ENCODE data around the gene PDCD5.
"Not testable (repeated sequence)": the region's sequence is repeated elsewhere in the genome, so short reads cannot be mapped to it uniquely, and the experiment has no call there.

The PDCD5 gene

DNA sequence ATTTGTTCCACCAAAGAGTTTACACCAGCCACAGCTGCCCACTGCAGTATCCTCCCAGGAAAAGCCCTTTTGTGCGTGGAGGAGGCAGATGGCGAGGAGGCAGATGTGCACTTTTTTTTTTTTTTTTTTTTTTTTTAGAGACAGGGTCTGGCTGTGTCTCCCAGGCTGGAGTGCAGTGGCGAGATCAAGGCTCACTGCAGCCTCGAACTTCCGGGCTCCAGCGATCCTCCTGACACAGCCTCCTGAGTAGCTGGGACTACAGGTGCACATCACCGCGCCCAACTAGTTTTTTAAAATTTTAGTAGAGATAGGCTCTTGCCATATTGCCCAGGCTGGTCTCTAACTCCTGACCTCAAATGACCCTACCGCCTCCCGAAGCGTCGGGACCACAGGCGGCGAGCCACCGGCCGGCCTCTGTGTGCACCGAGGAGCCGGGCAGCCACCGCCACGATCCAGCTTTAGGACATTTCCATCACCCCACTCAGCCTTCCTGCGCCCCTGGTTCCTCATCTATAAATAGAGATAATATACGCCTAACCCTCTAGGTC, 563 bp upstream of the PDCD5 start:
- no peak for DNase-seq (ENCODE audit: low read depth)

DNA sequence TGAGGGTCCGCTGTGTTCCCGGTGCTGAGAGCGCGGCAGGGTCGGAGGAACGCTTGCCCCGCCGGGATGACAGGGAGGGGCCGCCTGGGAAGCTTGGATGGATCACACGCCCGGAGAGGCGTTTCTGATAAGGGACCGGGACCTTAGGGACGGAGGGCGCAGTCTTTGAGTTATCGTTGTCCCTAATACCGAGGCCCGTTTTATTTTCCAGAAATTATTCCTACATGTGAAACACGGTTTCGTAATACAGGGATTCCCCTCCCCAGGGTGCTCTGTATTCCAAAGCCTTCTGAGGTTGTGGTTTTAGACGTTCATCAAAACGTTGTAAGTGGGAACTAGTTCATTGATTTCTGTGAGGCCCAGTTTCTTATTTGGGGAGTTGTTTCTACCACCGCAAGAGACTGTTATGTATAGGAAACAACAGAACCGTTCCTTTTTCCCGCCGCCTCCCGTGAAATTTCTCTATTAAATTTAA, 752 bp downstream of the PDCD5 start:
- DNase-seq (ENCODE audit: low read depth): no peak

DNA sequence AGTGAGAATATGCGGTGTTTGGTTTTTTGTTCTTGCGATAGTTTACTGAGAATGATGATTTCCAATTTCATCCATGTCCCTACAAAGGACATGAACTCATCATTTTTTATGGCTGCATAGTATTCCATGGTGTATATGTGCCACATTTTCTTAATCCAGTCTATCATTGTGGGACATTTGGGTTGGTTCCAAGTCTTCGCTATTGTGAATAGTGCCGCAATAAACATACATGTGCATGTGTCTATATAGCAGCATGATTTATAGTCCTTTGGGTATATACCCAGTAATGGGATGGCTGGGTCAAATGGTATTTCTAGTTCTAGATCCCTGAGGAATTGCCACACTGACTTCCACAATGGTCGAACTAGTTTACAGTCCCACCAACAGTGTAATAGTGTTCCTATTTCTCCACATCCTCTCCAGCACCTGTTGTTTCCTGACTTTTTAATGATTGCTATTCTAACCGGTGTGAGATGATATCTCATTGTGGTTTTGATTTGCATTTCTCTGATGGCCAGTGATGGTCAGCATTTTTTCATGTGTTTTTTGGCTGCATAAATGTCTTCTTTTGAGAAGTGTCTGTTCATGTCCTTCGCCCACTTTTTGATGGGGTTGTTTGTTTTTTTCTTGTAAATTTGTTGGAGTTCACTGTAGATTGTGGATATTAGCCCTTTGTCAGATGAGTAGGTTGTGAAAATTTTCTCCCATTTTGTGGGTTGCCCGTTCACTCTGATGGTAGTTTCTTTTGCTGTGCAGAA, 6.9 kb downstream of the PDCD5 start:
- DNase-seq (ENCODE audit: low read depth): not testable (repeated sequence)

DNA sequence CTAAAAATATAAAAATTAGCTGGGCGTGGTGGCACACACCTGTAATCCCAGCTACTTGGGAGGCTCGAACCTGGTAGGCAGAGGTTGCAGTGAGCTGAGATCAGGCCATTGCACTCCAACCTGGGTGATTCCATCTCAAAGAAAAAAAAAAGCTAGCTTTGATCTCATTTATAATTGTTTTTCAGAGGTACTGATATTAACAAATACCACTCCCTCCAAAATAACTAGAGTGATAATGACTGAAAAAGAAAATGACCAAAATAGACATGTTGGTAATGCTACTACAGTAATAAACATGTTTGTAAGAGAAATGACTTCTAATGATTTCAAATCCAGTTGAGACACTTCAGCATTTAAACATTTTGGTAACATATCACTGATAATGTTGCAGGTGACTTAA, 13.0 kb downstream of the PDCD5 start:
- DNase-seq (ENCODE audit: low read depth): no peak

DNA sequence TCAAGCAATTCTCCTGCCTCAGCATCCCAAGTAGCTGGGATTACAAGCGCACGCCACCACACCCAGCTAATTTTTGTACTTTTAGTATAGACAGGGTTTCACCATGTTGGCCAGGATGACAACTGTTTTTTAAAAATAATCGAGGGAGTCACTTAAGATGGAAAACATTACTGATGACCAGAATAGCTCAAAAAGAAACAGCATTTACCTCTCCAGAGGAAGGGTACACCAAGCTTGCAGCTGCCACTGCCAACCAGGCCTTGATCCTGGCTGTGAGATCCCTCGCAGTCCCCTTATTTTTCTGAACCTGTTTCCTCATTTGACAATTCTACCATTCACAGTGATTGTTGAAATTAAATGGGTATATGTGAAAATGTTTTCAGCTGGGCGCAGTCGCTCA, 14.5 kb downstream of the PDCD5 start:
- no peak for DNase-seq (ENCODE audit: low read depth)

DNA sequence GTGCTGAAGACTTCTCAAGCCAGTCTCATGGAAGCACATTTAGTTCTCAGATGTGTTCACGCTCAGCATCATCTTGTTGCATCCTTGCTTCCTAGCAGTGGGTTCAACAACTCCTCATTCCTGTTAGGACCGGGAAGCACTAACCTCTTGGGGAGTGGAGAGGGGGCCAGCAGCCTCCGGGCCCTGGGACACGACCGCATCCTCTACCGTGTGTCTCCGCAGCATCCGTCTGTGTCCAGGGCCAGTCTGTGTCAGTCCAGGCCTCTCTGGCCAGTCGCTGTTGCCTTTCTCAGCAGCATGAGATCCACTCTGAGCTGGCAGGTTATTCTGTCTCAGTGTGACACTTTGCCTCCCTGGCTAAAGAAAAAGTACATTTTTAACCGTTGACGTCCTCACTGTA, 17.0 kb downstream of the PDCD5 start:
- no peak for DNase-seq (ENCODE audit: low read depth)

DNA sequence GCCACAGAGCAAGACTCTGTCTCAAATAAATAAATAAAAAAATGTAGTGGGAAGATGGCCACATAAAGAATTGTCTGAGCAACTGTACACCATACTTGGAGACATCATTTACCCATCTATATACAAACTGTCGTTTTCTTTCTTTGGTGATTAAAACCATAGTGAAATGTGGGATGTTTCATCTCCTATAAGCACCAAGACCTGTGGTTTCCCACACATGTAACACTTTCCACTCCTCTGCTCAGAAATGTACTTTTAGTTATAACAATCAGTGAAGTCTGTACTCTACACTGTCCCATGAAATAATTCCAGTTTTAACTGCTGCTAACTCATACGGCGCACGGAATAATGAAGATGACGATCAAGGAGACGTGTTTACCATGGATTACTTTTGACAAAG, 18.3 kb downstream of the PDCD5 start:
- no peak for DNase-seq (ENCODE audit: low read depth)

DNA sequence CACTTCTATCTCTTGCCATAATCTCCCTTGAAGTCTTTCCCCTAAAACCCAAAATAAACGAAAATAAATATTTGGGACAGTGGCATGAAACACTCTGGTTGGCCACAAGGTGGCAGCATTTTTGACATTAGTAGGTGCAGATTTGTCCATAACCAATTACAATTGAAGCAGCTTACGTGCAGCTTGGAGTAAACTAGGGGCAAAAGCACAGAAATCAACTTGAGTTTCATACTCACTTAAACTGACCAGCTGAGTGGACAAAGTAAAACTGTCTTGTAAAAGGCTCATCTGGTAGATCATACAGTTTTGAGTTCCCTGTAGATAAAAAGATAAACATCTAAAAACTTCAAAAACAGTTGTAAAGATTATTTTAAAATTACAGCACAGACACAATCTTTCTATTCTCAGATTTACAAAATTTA, 18.8 kb downstream of the PDCD5 start:
- no peak for DNase-seq (ENCODE audit: low read depth)

DNA sequence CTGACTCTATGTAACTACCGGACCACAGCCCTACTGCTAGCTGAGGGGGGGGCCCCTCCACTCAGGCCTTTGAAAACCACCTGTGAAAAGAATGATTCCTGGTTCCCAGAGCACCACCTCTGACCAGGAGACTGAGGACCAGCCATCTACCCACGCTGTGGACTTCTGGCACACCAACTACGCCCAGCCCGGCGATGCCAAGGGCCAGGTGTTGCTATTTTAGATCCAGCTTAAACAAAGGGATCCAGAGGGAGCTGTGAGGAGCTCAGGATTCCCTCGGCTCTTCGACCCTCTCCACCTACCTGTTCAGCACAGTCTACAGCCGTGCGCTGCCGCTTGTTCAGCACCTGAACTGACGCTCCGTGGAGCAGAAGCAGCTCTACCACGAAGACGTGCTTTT, 23.0 kb downstream of the PDCD5 start:
- no peak for DNase-seq (ENCODE audit: low read depth)

DNA sequence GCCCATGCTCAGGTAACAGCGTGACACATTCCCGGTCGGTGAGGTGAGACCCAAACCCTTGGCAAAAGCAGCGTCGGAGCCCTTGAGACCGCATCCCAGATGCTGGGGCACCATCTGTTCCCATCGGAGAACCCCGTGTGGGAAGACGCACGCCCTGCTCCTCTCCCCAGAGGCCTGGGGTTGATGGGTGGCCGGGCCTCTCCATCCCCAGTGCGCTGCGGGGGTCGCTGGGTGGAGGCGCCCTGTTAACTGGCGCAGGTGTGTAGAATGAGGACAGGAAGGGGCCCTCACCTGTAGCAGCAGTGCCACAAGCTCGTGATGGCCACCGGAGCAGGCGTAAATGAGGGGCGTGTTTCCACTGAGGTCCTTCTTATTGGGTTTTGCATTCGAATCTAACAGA, 24.6 kb downstream of the PDCD5 start:
- no peak for DNase-seq (ENCODE audit: low read depth)

DNA sequence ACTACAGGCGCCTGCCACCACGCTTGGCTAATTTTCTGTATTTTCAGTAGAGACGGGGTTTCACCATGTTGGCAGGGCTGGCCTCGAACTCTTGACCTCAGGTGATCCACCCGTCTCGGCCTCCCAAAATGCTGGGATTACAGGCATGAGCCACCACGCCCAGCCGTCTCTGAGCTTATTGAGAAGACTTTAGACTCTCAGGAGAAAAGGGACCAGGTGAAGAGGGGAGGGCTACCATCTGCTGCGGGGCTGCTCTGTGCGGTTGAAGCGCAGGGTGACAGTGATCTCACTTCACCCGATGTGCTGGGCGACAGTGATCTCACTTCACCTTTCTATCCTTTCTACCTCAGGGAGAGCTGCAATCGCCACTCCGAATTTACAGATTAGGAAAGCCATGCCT, 25.3 kb downstream of the PDCD5 start:
- no peak for DNase-seq (ENCODE audit: low read depth)

DNA sequence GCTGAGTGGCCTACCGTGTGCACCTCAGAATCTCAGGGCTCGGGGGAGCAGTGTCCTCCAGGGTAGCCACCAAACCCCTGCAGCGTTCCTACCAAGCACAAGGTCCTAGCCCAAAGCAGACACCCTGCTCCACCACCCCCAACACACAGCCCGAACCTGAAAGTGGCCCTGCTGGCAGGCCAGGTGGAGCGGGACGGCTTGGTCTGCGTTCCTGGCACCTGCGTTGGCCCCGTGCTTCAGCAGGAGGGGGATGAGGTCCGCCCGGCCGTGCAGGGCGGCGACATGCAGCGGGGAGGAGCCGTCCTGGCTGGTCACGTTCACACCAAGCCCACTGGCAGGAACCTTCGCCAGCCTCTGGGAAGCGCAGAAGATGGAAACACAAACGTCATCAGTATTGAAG, 26.5 kb downstream of the PDCD5 start:
- no peak for DNase-seq (ENCODE audit: low read depth)

DNA sequence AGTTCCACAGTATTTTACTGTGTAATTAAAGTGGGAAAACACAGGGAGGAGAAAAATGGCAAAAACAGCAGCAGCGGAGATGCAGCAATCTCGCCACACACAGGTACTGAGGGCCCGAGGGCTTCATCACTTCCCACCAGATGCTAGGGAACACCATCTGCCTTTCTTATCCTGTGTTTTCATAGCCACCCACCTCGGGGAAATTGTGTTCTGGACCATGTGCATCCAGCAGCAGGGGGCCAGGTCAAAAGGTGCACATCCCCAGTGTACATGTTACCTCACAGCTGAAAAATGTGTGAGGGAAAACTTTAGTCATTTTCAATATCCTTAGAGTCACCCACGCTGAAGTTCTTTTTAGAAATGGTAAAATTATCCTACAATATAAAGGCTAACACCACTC, 30.2 kb downstream of the PDCD5 start:
- no peak for DNase-seq (ENCODE audit: low read depth)

DNA sequence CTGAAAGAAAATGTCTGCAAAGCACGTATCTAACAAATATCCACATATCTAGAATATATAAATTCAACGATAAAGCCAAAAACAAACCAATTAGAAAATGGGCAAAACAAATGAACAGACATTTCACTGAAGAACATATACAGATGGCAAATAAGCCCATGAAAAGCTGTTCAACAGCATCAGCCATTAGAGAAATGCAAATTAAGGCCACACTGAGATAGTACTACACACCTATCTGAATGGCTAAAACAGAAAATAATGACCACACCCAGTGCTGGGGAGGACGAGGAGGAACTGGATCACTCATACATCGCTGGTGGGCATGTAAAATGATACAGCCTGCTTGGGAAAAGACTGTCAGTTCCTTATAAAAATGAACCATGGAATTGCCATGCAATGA, 32.0 kb downstream of the PDCD5 start:
- no peak for DNase-seq (ENCODE audit: low read depth)

DNA sequence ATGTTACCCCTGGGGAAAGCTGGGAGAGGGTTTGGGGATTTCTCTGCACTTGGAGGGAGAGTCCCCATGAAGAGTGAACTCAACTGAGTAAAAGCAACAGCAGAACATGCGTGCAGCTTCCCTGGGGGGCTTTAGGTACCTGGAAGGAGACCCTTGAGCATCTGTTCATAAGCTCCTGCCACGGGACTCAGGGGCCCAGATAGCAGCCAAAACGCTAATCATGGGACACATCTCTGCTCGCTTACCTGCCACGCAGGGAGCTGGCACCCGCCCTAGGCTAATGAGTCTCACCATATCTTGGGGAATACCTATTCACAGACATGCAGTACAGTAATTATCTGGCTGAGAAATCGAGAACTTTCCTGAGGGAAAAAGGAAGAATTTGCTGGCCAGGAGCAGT, 33.9 kb downstream of the PDCD5 start:
- DNase-seq (ENCODE audit: low read depth): no peak

DNA sequence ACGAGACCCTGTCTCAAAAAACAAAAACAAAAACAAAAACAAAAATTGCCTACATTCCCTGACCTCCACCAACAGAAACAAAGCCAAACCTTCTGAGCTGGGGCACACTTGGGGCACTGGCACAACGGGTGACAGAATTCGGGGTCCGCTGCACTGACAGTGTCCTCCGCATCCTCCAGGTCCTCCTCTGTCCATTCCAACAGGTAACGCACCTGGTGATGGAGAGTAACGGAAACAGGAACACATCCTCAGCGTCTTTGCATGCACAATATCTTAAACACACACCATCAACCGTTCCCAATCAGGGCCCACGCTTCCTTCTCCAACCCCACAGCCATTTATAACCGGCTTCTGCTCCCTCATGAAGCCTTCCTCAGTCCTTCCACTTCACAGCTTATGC, 34.6 kb downstream of the PDCD5 start:
- DNase-seq (ENCODE audit: low read depth): no peak

DNA sequence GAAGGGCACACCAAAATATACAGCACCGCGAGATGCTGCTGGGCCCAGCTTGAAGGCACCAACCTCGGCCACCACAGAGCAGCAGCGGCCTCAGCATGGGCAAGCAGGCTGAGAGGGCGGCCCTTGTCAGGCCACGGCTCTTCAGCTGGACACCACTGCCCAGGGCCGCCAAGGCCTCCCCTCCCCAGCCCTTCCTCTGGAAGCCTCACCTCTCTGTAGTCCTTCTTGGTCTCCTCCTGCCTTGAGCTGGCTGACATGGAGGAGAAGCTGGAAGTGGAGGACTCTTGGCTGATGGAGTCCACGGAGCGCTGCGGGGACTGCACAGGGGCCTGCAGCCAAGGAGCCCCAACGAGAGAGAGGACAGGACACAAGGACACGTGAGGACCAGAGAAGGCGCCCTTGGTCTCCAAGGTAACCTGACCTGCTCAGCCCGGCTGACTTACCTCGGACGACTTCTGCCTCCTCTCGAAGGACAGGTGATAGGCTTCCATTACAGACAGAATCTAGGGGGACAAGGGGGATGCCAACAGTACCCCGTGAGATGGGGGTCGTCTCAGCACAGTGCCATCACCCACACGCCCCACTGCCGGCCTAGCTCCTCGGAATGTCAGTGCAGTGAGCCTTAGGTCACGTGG, 38.2 kb downstream of the PDCD5 start:
- DNase-seq (ENCODE audit: low read depth): no peak

DNA sequence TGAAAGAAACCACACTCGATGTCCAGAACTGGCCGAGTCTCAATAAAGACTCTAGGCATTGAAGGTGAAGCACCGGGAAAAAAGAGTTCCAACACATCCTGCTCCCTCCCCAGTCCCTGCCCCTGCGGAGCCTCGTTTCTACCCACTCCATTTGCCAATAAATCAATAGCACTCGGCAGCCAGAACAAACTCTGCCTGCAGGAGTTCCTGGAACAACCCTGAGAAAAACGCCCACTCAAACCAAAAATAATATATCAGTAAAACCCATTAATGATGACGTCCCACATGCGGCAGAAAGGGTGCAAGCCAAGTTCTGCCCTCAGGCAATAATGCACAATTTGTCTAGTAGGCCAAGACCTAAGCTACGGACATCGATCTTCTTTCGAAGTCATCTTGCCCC, 41.0 kb downstream of the PDCD5 start:
- DNase-seq (ENCODE audit: low read depth): no peak

DNA sequence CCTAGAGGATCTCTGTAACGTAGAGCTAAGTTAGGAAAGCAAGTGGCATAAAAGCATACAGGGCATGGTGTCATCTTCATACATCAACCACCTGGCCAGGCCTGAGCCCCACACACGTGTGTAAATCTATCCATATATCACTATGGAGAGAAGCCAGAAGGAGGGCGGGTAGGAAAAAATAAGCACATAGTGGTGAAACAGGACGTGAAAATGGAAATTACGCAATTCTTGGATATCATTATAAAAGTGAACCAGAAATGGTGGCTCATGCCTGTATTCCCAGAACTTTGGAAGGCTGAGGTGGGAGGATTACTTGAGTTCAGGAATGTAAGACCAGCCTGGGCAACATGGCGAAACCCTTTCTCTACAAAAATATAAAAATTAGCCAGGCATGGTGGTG, 43.4 kb downstream of the PDCD5 start:
- no peak for DNase-seq (ENCODE audit: low read depth)

DNA sequence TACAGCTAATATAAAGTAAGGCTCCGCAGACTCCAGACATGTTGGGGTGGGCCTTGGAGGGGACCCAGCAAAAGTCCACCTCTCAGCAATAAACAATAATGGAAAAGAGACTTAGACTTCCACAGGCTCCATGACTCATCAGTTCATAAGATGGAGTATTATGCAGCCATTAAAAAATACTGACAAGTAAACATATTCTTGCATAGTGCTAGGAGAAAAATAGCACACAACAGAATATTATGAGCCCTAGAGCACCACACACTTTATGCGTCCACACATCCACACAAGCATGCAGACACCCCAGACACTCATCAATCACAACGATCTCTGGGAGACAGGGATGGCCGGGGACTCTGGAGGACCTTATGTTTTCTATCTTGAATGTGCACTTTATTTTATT, 46.0 kb downstream of the PDCD5 start:
- no peak for DNase-seq (ENCODE audit: low read depth)

DNA sequence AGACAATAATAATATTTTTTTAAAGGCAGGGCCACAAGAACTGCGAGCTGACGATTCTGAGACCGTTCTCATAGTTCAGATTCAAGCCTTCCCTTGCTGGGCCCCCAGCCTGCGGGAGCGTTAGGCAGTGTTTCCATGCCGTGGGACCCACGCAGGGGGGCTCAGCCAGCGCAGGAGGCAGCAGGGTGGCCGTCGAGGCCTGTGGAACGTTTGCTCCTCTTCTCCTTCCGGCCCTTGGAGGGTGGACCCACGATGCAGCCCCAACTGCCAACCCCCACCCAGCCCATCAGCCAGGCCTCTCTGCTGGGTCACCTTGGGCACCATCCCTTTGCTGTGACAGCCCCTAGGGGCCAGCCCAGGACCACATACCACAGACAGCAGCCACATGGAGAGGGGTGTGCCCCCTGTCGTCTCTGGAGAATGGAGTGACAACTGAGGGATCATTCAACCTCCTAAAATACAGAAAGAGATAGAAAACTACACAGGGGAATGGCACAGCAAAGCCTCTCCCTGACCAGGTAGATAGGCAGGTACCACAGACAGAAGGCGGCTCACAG, 46.8 kb downstream of the PDCD5 start:
- DNase-seq (ENCODE audit: low read depth): no peak

DNA sequence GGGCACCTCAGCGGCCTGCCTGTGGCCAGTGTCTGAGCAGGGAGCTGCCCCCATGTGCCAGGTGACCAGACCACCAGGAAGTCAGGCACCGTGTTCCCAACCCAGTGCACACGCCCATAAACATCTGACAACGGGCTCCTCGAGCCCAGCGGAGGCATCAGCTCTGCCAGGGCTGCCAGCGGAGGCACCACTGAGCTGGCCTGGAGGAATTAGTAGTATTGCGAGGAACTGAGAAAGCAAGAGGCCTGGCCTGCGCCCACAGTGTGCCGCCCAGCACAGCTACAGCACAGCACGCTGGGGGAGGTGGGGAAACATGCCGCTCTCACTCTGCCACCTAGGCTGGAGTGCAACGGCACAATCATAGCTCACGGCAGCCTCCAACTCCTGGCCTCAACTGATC, 49.3 kb downstream of the PDCD5 start:
- DNase-seq (ENCODE audit: low read depth): no peak

DNA sequence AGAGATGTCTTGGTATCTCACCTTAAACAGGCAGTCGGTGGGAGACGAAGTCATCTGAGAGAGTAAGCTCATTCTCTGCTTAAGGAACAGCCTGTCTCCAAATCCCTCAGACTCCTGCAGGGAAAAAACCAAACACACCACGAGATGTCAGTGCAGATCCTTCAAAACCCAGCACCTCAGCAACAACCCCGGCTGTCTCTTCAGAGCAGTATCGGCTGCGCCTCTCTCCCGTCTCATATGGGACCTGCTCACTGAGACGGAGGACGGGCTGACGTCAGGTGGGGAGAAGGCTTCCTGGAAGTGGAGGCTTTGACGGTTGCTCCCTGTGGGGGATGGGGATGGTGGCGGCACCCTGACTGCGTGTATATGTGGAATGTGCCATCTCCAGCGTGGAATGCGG, 50.4 kb downstream of the PDCD5 start:
- DNase-seq (ENCODE audit: low read depth): no peak

All from stimulated activated CD8-positive, alpha-beta memory T cell treated with anti-CD3 and anti-CD28 coated beads, Interleukin-15, amount 100 ng/mL, for 24 hours (primary cell).